IPS-NIHi7 (cell line): ENCODE measurements around the gene GMEB2.

Experiments
- DNase-seq: peaks from one replicate; pipeline ENCODE4 v3.0.0; 2012; ENCODE audit warnings: mixed read lengths; ENCODE audit errors: extremely low spot score

Gene GMEB2

GRCh38 chr20:63546956-63547724 lies 79.8 kb downstream of the GMEB2 start:
- DNase-seq = no peak

GRCh38 chr20:63546256-63546955 lies 80.5 kb downstream of the GMEB2 start:
- no peak for DNase-seq

- no peak for DNase-seq
Observed at GRCh38 chr20:63545814-63546213, 81.1 kb downstream of the GMEB2 start.

GRCh38 chr20:63544958-63545516 lies 81.9 kb downstream of the GMEB2 start:
- DNase-seq = no peak

- DNase-seq = no peak
Observed at GRCh38 chr20:63544241-63544957, 82.5 kb downstream of the GMEB2 start.

GRCh38 chr20:63543733-63544132 lies 83.2 kb downstream of the GMEB2 start:
- no peak for DNase-seq

GRCh38 chr20:63543131-63543530 lies 83.8 kb downstream of the GMEB2 start:
- no peak for DNase-seq

- no peak for DNase-seq
Observed at GRCh38 chr20:63542696-63543095, 84.2 kb downstream of the GMEB2 start.

- DNase-seq = no peak
Observed at GRCh38 chr20:63542031-63542559, 84.8 kb downstream of the GMEB2 start.

GRCh38 chr20:63541371-63541770 lies 85.5 kb downstream of the GMEB2 start:
- DNase-seq = no peak

- DNase-seq = no peak
Observed at GRCh38 chr20:63540417-63541186, 86.3 kb downstream of the GMEB2 start.

- DNase-seq = no peak
Observed at GRCh38 chr20:63539441-63540370, 87.2 kb downstream of the GMEB2 start.

GRCh38 chr20:63539092-63539430 lies 87.8 kb downstream of the GMEB2 start:
- no peak for DNase-seq

- no peak for DNase-seq
Observed at GRCh38 chr20:63538204-63539091, 88.5 kb downstream of the GMEB2 start.
